Astrocyte (in vitro differentiated cells and primary cell): ENCODE measurements around the gene GNG12.

Experiments
- CTCF ChIP-seq: IDR thresholded peaks from 2 replicates; pipeline ENCODE4 v1.5.1; 2011; ENCODE audit warnings: low read depth, mild to moderate bottlenecking, inconsistent platforms, low read length, moderate library complexity; ENCODE audit not compliant: insufficient read depth
- EZH2 ChIP-seq: IDR thresholded peaks from 2 replicates; pipeline ENCODE4 v1.6.1; 2012; ENCODE audit warnings: mild to moderate bottlenecking, low read length, inconsistent platforms; ENCODE audit not compliant: insufficient read depth

- TF ChIP-seq CTCF, result no peak
- no peak for TF ChIP-seq EZH2
These were observed 45.5 kb downstream of the GNG12 start for GRCh38 chr1:67787746-67788145.
